Right ventricle myocardium inferior (tissue), 1 donor: ENCODE results near the gene YOD1. TPM values are rescaled to one million over a fixed set of nuclear protein-coding genes. Genes with fewer than 3 reads are reported as not detected.

Experiments used
- ATAC-seq: fragments of 200-7000 bp; cut with Tn5 transposase; one replicate; pipeline ENCODE4 v1.9.1; 2020; ENCODE audit warnings: mild to moderate bottlenecking, moderate library complexity
- DNase-seq: peaks from one replicate; pipeline ENCODE4 v3.0.0; 2021; ENCODE audit errors: missing footprints
- intact Hi-C: fragments of 100-400 bp; cut with DNase I; formaldehyde crosslinking; loops from one replicate; pipeline ENCODE4 v1.11.0; 2022
- total RNA-seq: library from RNA; stranded (reverse); fragmentation: NEBNext Ultra II Directional; extraction: Animal tissue kit (Norgen Biotek cat#: 25700); gene quantifications from one replicate; pipeline ENCODE4 v1.2.1, GENCODE V29; 2021
- donor health status: DM: no; HTN: yes; CAD: no; lungs with severe emphysema.

YOD1 gene
- total RNA-seq, 1 donor from 2014 or later = 5.2 TPM

DNA sequence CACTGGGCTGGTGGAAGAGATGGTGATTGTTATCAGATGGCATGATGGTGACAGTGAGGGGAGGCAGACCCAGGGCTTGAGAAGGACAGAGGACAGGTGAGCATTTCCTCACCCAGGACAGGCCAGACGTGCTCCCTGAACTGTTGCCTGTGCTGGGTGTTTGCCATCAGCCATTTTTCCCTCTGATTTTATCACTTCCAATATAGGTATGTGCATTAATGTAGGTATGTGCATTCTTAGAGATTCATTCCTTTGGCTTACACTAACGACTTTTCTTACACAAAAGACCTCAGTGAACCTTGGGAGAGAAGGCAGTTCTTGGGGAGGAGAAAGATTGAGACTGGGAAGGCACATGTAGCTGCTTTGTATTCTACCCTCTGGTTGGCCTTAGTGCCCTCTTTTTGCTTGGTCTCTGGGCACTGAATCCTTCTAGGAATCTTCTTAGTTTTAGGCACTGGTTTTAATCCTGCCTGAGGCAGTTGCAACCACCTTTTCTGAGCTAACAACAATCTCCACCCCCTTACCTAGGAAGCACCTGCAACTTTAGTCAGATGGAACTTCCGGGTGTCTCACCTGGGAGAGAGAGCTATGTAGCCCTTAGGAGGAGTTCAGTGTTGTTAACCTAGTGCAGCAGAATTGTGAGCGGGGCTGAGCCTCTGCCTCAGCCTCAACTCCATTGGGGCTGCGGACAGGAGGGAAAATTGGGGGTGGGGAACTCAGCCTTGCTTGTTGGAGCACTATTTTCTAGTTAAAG is 49.3 kb downstream of the YOD1 start:
- no peak for DNase-seq
- intact Hi-C loops = no loop called here
- ATAC-seq = no peak

DNA sequence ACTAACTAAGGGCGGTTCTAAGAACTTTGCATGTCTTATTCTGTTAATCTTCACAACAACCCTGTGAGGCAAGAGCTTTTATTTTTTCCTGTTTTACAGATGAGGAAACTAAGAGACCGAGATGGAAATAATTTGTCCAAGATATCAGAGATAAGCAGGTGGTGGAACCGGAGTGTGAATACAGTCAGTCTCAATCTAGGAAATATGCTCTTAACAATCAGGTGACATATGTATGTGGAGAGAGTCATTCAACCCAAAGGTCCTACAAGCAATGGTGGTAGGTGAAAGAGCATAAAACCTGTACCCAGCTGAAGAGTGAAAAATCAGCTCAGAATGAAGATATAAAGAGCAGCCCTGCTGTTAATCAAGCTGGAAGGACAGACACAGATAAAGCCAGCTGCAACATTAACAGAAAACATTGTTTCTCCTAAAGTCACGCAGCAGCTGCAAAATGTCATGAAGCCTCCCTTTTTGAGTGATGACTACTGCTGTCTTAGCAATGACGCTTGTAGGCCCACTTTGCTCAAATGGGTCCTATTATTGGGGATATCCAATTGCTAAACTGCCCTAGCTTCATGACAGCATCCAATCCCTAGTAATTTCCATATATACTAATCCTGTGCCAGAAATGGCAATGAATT is 50.2 kb downstream of the YOD1 start:
- DNase-seq (no peak), ATAC-seq (no peak)
- intact Hi-C loops = no loop called here

DNA sequence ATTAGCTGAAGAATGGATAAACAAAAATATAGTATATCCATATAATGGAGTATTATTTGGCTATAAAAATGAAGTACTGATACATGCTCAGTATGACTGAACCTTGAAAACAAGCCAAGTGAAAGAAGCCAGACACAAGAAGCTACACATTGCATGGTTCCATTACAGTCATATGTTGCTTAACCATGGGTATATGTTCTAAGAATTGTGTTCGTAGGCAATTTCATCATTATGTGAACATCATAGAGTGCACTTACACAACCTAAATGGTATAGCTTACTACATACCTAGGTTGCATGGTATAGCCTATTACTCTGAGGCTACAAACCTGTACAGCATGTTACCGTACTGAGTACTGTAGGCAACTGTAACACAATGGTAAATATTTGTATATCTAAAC is 52.2 kb downstream of the YOD1 start:
- ATAC-seq (no peak), DNase-seq (no peak)
- intact Hi-C loops = no loop called here

Other genes starting within 250 kb of the YOD1 start
- not detected for gene IL20, start 185.6 kb downstream of the YOD1 start, total RNA-seq
- not detected for gene IL24, start 153.8 kb downstream of the YOD1 start, total RNA-seq
- gene FCMR, start 129.3 kb downstream of the YOD1 start, total RNA-seq = 6.3 TPM
- gene PIGR, start 104.7 kb downstream of the YOD1 start, total RNA-seq = not detected
- gene FCAMR, start 80.7 kb downstream of the YOD1 start, total RNA-seq = not detected
- gene C1orf116, start 18.5 kb downstream of the YOD1 start, total RNA-seq = 1.2 TPM
- 68.2 TPM for gene PFKFB2, start 2.1 kb upstream of the YOD1 start, total RNA-seq
- not detected for gene C4BPB, start 37.7 kb upstream of the YOD1 start, total RNA-seq
- not detected for gene C4BPA, start 53.0 kb upstream of the YOD1 start, total RNA-seq